Left renal cortex interstitium (tissue), 4 donors: Measurements from ENCODE around the gene RAB32. TPM values are rescaled to one million over a fixed set of nuclear protein-coding genes. Genes with fewer than 3 reads are reported as not detected.
A peak's percentile ranks its signal among the peaks of the same experiment; 100 is the strongest.

Experiments
- DNase-seq, 4 donors: peaks; one replicate each; pipeline ENCODE4 v3.0.0-alpha.2; 2013; ENCODE audit warnings: low read depth in 4 of 4, low spot score in 2 of 4, missing footprints in 1 of 4
- polyA plus RNA-seq, 4 donors: library from polyadenylated mRNA; unstranded; fragments of 120-200 nt; gene quantifications; one replicate each; pipeline ENCODE4 v1.2.1, GENCODE V29; 2013; ENCODE audit not compliant: insufficient read length in 4 of 4

RAB32 gene
- polyA plus RNA-seq, 4 donors: 23.7 to 32.2 (median 27.9) TPM

- DNase-seq: no peak
These were observed 38.3 kb downstream of the RAB32 start for GRCh38 chr6:146581968-146582367.

- no peak for DNase-seq
These were observed 39.2 kb downstream of the RAB32 start for GRCh38 chr6:146582857-146583256.

GRCh38 chr6:146583966-146584365, 40.3 kb downstream of the RAB32 start:
- no peak for DNase-seq

GRCh38 chr6:146587459-146587858, 43.8 kb downstream of the RAB32 start:
- DNase-seq: no peak

GRCh38 chr6:146590492-146590891, 46.9 kb downstream of the RAB32 start:
- DNase-seq: no peak

- DNase-seq: no peak
These were observed 48.8 kb downstream of the RAB32 start for GRCh38 chr6:146592451-146592850.

GRCh38 chr6:146593986-146594385, 50.4 kb downstream of the RAB32 start:
- DNase-seq: no peak

GRCh38 chr6:146594495-146594894, 50.9 kb downstream of the RAB32 start:
- no peak for DNase-seq

- DNase-seq: no peak
These were observed 52.5 kb downstream of the RAB32 start for GRCh38 chr6:146595972-146596731.

GRCh38 chr6:146598772-146599405, 55.3 kb downstream of the RAB32 start, which contains the start of gene ADGB:
TSS of gene ADGB (plus strand) at chr6:146598972. CDS start at chr6:146599041, 69 bp downstream.
- DNase-seq: peak in 3 of 4 donors; percentile 23 to 52 (median 23)

- DNase-seq: no peak
These were observed 57.7 kb downstream of the RAB32 start for GRCh38 chr6:146601352-146601751.

GRCh38 chr6:146602526-146602925, 58.9 kb downstream of the RAB32 start:
- no peak for DNase-seq

Other genes with a start within 250 kb of the RAB32 start
- gene ADGB, start 55.1 kb downstream of the RAB32 start, polyA plus RNA-seq: 1 to 10 TPM in 1 of 4 donors, under 1 TPM in 3; 0.46 to 1.1 (median 0.77) TPM